HFFc6 (cell line): ENCODE measurements around the gene RHBDD2. TPM values are rescaled to one million over a fixed set of nuclear protein-coding genes. Genes with fewer than 3 reads are reported as not detected.
A peak's percentile ranks its signal among the peaks of the same experiment; 100 is the strongest.
"Not testable (repeated sequence)": the region's sequence is repeated elsewhere in the genome, so short reads cannot be mapped to it uniquely, and the experiment has no call there.

ENCODE experiments used
- DNase-seq: peaks from one replicate; pipeline ENCODE4 v3.0.0-alpha.2; 2018
- H3K27ac Mint-ChIP-seq: 2 replicates; pipeline ENCODE4 v1.8.0; 2020; ENCODE audit warnings: mild to moderate bottlenecking, mixed read lengths
- H3K27me3 Mint-ChIP-seq: 2 replicates; pipeline ENCODE4 v1.8.0; 2021; ENCODE audit warnings: mild to moderate bottlenecking, moderate library complexity, mixed read lengths; ENCODE audit not compliant: insufficient read depth
- H3K36me3 Mint-ChIP-seq: 2 replicates; pipeline ENCODE4 v1.8.0; 2021; ENCODE audit warnings: low read depth, mixed read lengths
- H3K4me1 Mint-ChIP-seq: 2 replicates; pipeline ENCODE4 v1.8.0; 2020; ENCODE audit warnings: low read depth, mixed read lengths
- H3K4me3 Mint-ChIP-seq: 2 replicates; pipeline ENCODE4 v1.8.0; 2020; ENCODE audit warnings: mild to moderate bottlenecking, moderate library complexity, mixed read lengths
- H3K9me3 Mint-ChIP-seq: 2 replicates; pipeline ENCODE4 v1.8.0; 2020; ENCODE audit warnings: mild to moderate bottlenecking, mixed read lengths
- total RNA-seq, 6 experiments: library from RNA; stranded (reverse); fragmentation: NEBNext Ultra II Directional; extraction: Animal tissue kit (Norgen Biotek cat#: 25700); gene quantifications; 2 replicates in 1 of 6; 3 replicates in 5 of 6; pipeline ENCODE4 v1.2.3, GENCODE V29; 2021
- TF ChIP-seq, protein P1 (sequence below): fragments of 200-600 bp; sonication (generic); IDR thresholded peaks from 2 replicates; pipeline ENCODE4 v1.5.0; 2021; ENCODE audit warnings: antibody characterized with exemption, mild to moderate bottlenecking

Gene RHBDD2
- total RNA-seq, 6 experiments from 2014 or later, result 44.1 to 57.3 (median 47.3) TPM

DNA sequence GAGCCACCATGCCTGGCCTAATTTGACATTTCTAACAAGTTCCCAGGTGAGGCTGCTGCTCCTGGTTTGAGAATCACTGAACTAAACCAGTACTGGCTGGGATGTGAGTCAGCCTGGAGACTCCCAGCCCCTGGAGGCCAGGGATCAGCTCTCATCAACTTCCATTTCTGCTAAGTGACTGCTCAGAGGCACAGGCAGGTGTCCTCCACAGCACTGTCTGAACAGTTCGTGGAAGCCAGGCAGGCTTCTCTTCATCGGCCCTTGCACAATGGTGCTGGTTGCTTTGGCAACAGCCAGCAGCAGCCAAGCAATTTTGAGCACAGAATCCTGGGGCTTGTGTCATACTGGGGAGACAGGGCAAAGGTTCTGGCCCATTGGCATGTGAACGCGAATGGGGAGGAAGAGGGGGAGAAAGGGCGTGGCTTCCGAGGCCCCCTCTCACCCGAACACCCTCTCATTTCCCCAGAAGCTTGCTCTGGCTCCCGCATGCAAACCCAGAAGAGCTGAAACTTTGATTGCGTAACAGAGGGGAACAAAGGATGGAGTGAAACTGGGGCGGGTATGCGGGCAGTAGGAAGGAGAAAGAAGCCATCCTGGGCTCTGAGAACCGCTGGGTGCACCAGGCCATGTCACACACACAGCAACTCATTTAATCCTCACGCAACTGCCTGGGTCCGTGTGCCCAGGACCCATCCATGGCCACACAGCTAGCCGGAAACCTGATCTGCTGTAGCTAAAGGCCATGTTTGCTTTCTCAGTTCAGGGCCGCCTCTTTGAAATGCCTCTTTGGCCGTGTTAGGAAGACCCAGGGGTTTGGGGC is 27.2 kb downstream of the RHBDD2 start:
- Mint-ChIP-seq H3K27me3 (peaks cover under 1% of the 10 kb centered on the region), H3K27ac (no peak overlapping the region), H3K36me3 (no peaks in the 10 kb centered on the region), H3K9me3 (no peaks in the 10 kb centered on the region), H3K4me1 (peaks cover 7% of the 10 kb centered on the region), H3K4me3 (no peak overlapping the region)
- peak; percentile 63 for DNase-seq
- TF ChIP-seq, protein P1, sequence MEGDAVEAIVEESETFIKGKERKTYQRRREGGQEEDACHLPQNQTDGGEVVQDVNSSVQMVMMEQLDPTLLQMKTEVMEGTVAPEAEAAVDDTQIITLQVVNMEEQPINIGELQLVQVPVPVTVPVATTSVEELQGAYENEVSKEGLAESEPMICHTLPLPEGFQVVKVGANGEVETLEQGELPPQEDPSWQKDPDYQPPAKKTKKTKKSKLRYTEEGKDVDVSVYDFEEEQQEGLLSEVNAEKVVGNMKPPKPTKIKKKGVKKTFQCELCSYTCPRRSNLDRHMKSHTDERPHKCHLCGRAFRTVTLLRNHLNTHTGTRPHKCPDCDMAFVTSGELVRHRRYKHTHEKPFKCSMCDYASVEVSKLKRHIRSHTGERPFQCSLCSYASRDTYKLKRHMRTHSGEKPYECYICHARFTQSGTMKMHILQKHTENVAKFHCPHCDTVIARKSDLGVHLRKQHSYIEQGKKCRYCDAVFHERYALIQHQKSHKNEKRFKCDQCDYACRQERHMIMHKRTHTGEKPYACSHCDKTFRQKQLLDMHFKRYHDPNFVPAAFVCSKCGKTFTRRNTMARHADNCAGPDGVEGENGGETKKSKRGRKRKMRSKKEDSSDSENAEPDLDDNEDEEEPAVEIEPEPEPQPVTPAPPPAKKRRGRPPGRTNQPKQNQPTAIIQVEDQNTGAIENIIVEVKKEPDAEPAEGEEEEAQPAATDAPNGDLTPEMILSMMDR, result no peak

DNA sequence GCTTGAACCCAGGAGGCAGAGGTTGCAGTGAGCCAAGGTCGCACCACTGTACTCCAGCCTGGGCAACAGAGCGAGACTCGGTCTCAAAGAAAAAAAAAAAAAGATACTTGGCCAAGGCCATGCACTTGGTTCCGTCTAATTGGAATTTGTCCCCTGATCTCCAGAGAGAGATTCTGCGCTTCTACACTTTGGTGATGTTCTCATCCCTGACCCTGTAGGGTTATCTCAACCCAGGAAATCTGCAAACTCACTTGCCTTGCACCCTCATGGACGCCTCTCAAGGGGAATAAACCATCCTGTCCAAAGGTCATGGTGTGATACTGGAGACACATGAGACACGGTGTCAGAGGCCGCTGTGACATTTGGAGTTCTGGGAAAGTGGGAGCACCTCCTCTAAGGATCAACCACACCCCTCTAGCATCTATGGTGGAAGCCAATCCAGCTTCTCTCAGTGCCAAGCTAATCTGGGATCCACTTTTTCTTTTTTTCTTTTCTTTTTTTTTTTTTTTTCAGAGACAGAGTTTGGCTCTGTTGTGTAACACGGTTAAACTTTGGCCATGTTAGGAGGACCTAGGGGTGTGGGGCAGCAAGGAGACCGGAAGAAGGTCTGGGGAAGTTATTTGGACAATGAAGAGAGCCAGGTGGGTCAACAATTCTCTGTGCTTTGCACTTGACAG is 28.3 kb downstream of the RHBDD2 start:
- no peaks in the 10 kb centered on the region for H3K9me3 Mint-ChIP-seq

DNA sequence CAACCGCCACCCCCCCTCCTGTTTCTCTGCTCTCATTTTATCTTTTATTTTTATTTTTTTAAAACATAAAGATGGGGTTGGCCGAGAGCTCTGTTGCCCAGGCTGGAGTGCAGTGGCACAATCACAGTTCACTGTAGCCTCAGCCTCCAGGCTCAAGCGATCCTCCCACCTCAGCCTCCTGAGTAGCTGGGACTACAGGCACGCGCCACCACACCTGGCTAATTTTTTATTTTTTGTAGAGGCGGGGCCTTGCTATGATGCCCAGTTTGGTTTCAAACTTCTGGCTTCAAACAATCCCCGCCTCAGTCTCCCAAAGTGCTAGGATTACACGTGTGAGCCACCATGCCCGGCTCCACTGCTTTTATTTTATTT is 28.8 kb downstream of the RHBDD2 start:
- H3K27ac Mint-ChIP-seq, DNase-seq, H3K4me3 Mint-ChIP-seq, H3K4me1 Mint-ChIP-seq, H3K36me3 Mint-ChIP-seq, H3K9me3 Mint-ChIP-seq, H3K27me3 Mint-ChIP-seq: not testable (repeated sequence)

More for the DNA sequence above, 28.3 kb downstream of the RHBDD2 start:
- H3K36me3 Mint-ChIP-seq, result no peaks in the 10 kb centered on the region
- DNase-seq, result no peak
- H3K27me3 Mint-ChIP-seq, result peaks cover 3% of the 10 kb centered on the region
- TF ChIP-seq, protein P1, result no peak
- H3K4me3 Mint-ChIP-seq, result no peak overlapping the region
- peaks cover 7% of the 10 kb centered on the region for H3K4me1 Mint-ChIP-seq
- H3K27ac Mint-ChIP-seq, result no peak overlapping the region

DNA sequence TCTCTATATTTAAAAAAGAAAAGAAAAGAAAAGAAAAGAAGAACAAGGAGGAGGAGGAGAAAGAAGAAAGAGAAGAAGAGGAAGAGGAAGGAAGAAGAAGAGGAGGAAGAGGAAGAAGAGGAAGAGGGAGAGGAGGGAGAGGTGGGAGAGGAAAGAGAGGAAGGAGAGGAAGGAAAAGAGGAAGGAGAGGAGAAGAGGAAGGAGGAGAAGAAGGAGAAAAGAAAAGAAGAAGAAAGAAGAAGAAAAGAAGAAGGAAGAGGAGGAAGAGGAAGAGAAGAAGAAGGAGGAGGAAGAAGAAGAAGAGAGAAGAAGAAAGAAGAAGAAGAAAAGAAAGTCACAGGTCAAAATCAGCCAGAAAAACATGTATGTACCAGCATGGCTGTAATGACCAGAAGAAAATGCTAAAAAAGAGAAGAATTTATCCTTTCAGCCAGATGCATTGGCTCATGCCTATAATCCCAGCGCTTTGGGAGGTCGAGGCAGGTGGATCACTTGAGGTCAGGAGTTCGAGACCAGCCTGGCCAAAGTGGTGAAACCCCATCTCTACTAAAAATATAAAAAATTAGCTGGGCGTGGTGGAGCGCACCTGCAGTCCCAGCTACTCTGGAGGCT is 30.8 kb downstream of the RHBDD2 start:
- DNase-seq, result no peak
- TF ChIP-seq, protein P1, result no peak
- Mint-ChIP-seq H3K36me3 (no peaks in the 10 kb centered on the region), H3K27me3 (peaks cover 3% of the 10 kb centered on the region), H3K9me3 (no peaks in the 10 kb centered on the region), H3K4me1 (peaks cover 13% of the 10 kb centered on the region), H3K4me3 (no peak overlapping the region), H3K27ac (no peak overlapping the region)

DNA sequence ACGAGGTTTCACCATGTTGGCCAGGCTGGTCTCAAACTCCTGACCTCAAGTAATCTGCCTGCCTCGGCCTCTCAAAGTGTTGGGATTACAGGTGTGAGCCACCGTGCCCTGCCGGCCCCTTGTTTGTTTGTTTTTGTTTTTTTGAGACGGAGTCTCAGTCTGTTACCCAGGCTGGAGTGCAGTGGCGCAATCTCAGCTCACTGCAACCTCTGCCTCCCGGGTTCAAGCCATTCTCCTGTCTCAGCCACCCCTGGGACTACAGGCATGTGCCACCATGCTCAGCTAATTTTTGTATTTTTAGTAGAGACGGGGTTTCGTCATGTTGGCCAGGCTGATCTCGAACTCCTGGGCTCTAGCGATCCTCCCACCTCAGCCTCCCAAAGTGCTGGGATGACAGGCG is 32.4 kb downstream of the RHBDD2 start:
- H3K4me3 Mint-ChIP-seq, DNase-seq, H3K9me3 Mint-ChIP-seq, H3K36me3 Mint-ChIP-seq, H3K27ac Mint-ChIP-seq, H3K27me3 Mint-ChIP-seq: not testable (repeated sequence)
- H3K4me1 Mint-ChIP-seq, result peaks cover 13% of the 10 kb centered on the region

DNA sequence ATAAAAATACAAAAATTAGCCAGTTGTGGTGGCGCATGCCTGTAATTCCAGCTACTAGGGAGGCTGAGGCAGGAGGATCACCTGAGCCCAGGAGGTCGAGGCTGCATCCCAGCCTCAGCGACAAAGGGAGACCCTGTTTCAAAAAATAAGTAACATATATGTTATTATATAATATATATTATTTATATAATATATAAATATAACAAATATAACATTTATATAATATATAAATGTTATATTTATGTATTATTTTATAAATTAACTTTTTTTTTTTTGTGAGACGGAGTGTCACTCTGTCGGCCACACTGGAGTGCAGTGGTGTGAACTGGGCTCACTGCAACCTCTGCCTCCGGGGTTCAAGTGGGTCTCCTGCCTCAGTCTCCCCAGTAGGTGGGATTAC is 34.6 kb downstream of the RHBDD2 start:
- Mint-ChIP-seq H3K27me3 (peaks cover 3% of the 10 kb centered on the region), H3K4me1 (peaks cover 18% of the 10 kb centered on the region), H3K9me3 (no peaks in the 10 kb centered on the region), H3K36me3 (no peaks in the 10 kb centered on the region), H3K4me3 (0 out of 2 replicates have a peak overlapping the region, but pooled peaks have one; percentile 91), H3K27ac (no peak overlapping the region)
- DNase-seq, result no peak
- TF ChIP-seq, protein P1, result no peak
